HEK293 (cell line): ENCODE data around the gene NEK10.

Experiments
- CTCF ChIA-PET: fragments of 350-600 bp; formaldehyde crosslinking; extraction: SDS; loops from one replicate; lab custom pipeline; 2021; ENCODE audit warnings: antibody characterized with exemption; lab: Yijun Ruan, JAX
- POLR2A ChIA-PET: fragments of 300-600 bp; formaldehyde crosslinking; extraction: SDS; loops from one replicate; lab custom pipeline; 2020; ENCODE audit warnings: antibody characterized with exemption, inconsistent platforms; lab: Yijun Ruan, JAX
- H3K27ac ChIP-seq: fragments of 200-500 bp; sonication (Bioruptor generic); 2 replicates; pipeline ENCODE4 v1.5.1; 2014; ENCODE audit warnings: low read depth, low read length, control low read depth, inconsistent platforms; ENCODE audit errors: extremely low read depth
- H3K36me3 ChIP-seq, 2 experiments: fragments of 200-500 bp in 1 of 2; sonication (Bioruptor generic) in 1 of 2; 1 replicate in 1 of 2; 2 replicates in 1 of 2; pipeline ENCODE4 v1.5.1; 2014 to 2017; ENCODE audit warnings: inconsistent platforms in 2 of 2, low read length in 2 of 2; ENCODE audit not compliant: control insufficient read depth in 2 of 2, insufficient read depth in 1 of 2
- H3K4me1 ChIP-seq: fragments of 200-500 bp; sonication (Bioruptor generic); 2 replicates; pipeline ENCODE4 v1.5.1; 2014; ENCODE audit warnings: mild to moderate bottlenecking, low read length, inconsistent platforms; ENCODE audit not compliant: control insufficient read depth, insufficient read depth
- H3K4me3 ChIP-seq: 2 replicates; pipeline ENCODE4 v1.5.1; 2011; ENCODE audit warnings: low read depth, mild to moderate bottlenecking, control low read depth, low read length, moderate library complexity
- H3K9me3 ChIP-seq: fragments of 200-500 bp; sonication (Bioruptor generic); 2 replicates; pipeline ENCODE4 v1.5.1; 2014; ENCODE audit warnings: low read depth, low read length, inconsistent platforms; ENCODE audit not compliant: control insufficient read depth, insufficient read depth
- BCL11B ChIP-seq: fragments of 450-650 bp; formaldehyde crosslinking; IDR thresholded peaks from 2 replicates; pipeline ENCODE4 v1.5.1; 2016; ENCODE audit warnings: low read depth, missing biosample characterization, missing genetic modification characterization
- CTCF ChIP-seq: fragments of 450-650 bp; formaldehyde crosslinking; IDR thresholded peaks from 2 replicates; pipeline ENCODE4 v1.5.1; 2016; ENCODE audit warnings: missing biosample characterization, missing genetic modification characterization
- INSM2 ChIP-seq: fragments of 450-650 bp; formaldehyde crosslinking; IDR thresholded peaks from 2 replicates; pipeline ENCODE4 v1.5.1; 2016; ENCODE audit warnings: missing biosample characterization, missing genetic modification characterization
- KLF7 ChIP-seq: fragments of 450-650 bp; formaldehyde crosslinking; IDR thresholded peaks from 2 replicates; pipeline ENCODE4 v1.5.1; 2016; ENCODE audit warnings: missing biosample characterization, missing genetic modification characterization, borderline replicate concordance
- MEIS1 ChIP-seq: sonication (generic); formaldehyde crosslinking; IDR thresholded peaks from 2 replicates; pipeline ENCODE4 v1.8.1; 2022; ENCODE audit warnings: missing genetic modification reagents, mild to moderate bottlenecking, borderline replicate concordance
- SCRT1 ChIP-seq: fragments of 450-650 bp; formaldehyde crosslinking; IDR thresholded peaks from 2 replicates; pipeline ENCODE4 v1.5.1; 2016; ENCODE audit warnings: missing biosample characterization, missing genetic modification characterization, borderline replicate concordance
- ZNF169 ChIP-seq: fragments of 450-650 bp; formaldehyde crosslinking; IDR thresholded peaks from 2 replicates; pipeline ENCODE4 v1.5.1; 2016; ENCODE audit warnings: missing biosample characterization, missing genetic modification characterization
- ZNF23 ChIP-seq: fragments of 450-650 bp; formaldehyde crosslinking; IDR thresholded peaks from 2 replicates; pipeline ENCODE4 v1.5.1; 2016; ENCODE audit warnings: missing biosample characterization, missing genetic modification characterization, borderline replicate concordance
- ZNF26 ChIP-seq: fragments of 450-650 bp; formaldehyde crosslinking; IDR thresholded peaks from 2 replicates; pipeline ENCODE4 v1.5.1; 2016; ENCODE audit warnings: missing biosample characterization, missing genetic modification characterization
- ZNF280C ChIP-seq: fragments of 450-650 bp; formaldehyde crosslinking; IDR thresholded peaks from 2 replicates; pipeline ENCODE4 v1.5.1; 2016; ENCODE audit warnings: missing biosample characterization, missing genetic modification characterization
- ZNF292 ChIP-seq: fragments of 450-650 bp; formaldehyde crosslinking; IDR thresholded peaks from 2 replicates; pipeline ENCODE4 v1.5.1; 2016; ENCODE audit warnings: low read depth, missing biosample characterization, missing genetic modification characterization, borderline replicate concordance
- ZNF561 ChIP-seq: fragments of 450-650 bp; IDR thresholded peaks from 2 replicates; pipeline ENCODE4 v1.5.1; 2018; ENCODE audit warnings: missing biosample characterization, missing genetic modification characterization, borderline replicate concordance
- ZNF600 ChIP-seq: fragments of 450-650 bp; formaldehyde crosslinking; IDR thresholded peaks from 2 replicates; pipeline ENCODE4 v1.5.1; 2016; ENCODE audit warnings: missing biosample characterization, missing genetic modification characterization
- ZNF658 ChIP-seq: fragments of 450-650 bp; formaldehyde crosslinking; IDR thresholded peaks from 2 replicates; pipeline ENCODE4; 2016; ENCODE audit warnings: missing biosample characterization, missing genetic modification characterization
- ZNF776 ChIP-seq: fragments of 450-650 bp; formaldehyde crosslinking; IDR thresholded peaks from 2 replicates; pipeline ENCODE4 v1.5.0; 2017; ENCODE audit warnings: missing biosample characterization, missing genetic modification characterization, borderline replicate concordance
- ZNF791 ChIP-seq: fragments of 450-650 bp; formaldehyde crosslinking; IDR thresholded peaks from 2 replicates; pipeline ENCODE4 v1.5.1; 2016; ENCODE audit warnings: missing biosample characterization, missing genetic modification characterization
- TF ChIP-seq, protein P1 (sequence below): fragments of 450-650 bp; formaldehyde crosslinking; IDR thresholded peaks from 2 replicates; pipeline ENCODE4 v1.5.1; 2016; ENCODE audit warnings: missing biosample characterization, missing genetic modification characterization

Gene NEK10

GRCh38 chr3:27349832-27350231, 19.4 kb downstream of the NEK10 start:
- Histone ChIP-seq H3K9me3 (no peaks in the 10 kb centered on the region), H3K4me3 (no peak overlapping the region), H3K27ac (no peak overlapping the region), H3K4me1 (no peaks in the 10 kb centered on the region), H3K36me3 (no peaks in the 10 kb centered on the region)
- TF ChIP-seq KLF7 (tag by site-specific recombination): no peak
- ChIA-PET CTCF (no interaction called here), POLR2A (interaction anchor here (0.6 kb wide), 1 partner anchor 24 kb away, joined by 3 read pairs; no protein-coding TSS in a partner anchor)

DNA sequence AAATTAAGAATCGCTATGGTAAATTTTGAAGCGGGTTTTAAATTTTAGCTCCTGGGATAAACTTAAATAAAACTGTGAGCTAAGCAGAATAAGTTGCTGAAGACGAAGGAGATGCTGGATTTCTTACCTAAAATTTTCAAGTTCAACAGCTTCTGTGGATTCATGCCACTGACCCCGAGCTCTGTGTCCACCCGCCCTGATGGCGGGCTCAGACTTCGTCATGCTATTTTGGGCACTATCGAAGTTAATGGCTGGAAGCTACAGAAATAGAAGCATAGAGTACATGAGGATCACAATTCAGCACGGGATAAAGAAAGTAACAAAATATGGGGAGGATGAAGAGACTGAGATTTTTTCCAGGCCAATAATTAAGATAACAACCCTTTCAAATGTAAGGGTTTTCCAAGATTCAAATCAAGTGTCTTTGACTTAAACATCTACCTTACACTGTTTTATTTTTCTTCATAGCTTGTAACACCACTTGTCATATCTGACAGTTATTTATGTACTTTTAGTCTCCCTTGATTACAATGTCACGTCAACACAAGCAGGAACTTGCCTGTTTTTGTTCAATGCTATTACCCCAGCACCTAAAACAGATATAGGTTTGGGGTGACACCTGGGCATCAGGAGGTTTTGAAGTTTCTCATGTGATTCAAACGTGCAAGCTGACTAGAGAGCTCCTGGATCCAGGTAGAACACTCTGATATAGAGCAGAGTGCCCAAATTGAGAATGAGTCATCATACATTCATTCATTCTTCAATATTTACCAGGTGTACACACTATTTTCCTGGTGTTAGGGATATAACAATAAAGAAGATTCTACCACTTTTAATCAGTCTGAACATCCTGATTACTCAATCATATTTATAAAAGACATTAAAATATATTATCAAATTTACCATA, 23.0 kb downstream of the NEK10 start:
- TF ChIP-seq ZNF169 (tag by site-specific recombination) (no peak), ZNF292 (tag by site-specific recombination) (no peak), ZNF776 (tag by site-specific recombination) (no peak), BCL11B (tag by site-specific recombination) (no peak), ZNF791 (tag by site-specific recombination) (no peak), SCRT1 (no peak), ZNF23 (tag by site-specific recombination) (no peak), ZNF280C (tag by site-specific recombination) (no peak), ZNF658 (tag by site-specific recombination) (no peak), INSM2 (tag by site-specific recombination) (no peak), MEIS1 (CRISPR knock-in tag) (no peak), CTCF (tag by site-specific recombination) (no peak), ZNF561 (tag by site-specific recombination) (no peak)
- ChIA-PET CTCF (interaction anchor here (0.7 to 1.3 kb wide), 2 partner anchors 9 to 335 kb away, joined by 3 read pairs; no protein-coding TSS in a partner anchor), POLR2A (no interaction called here)
- Histone ChIP-seq H3K9me3 (no peaks in the 10 kb centered on the region), H3K27ac (no peak overlapping the region), H3K36me3 (no peaks in the 10 kb centered on the region), H3K4me3 (no peak overlapping the region), H3K4me1 (no peaks in the 10 kb centered on the region)

DNA sequence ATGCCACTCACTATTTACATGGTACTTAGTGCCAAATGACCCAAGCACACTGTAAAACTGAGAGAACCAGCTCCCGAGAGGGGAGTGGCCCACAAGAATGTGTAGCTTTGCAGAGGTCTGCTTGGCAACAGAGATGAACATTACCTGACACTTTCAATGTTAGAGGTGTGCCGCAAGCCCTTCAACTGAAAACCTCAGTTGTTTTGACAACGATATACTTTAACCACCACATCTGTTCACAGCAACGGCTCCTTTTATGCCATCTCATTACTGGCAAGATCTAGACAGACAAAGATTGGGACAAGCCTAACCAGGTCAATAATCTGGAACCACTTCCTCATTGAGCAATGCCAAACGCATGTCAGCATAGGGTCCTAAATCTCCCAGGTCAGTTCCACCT, 23.7 kb downstream of the NEK10 start:
- POLR2A ChIA-PET: no interaction called here
- CTCF ChIA-PET: interaction anchor here (1.3 kb wide), 1 partner anchor 336 kb away, joined by 3 read pairs; no protein-coding TSS in a partner anchor
- TF ChIP-seq, protein P1, sequence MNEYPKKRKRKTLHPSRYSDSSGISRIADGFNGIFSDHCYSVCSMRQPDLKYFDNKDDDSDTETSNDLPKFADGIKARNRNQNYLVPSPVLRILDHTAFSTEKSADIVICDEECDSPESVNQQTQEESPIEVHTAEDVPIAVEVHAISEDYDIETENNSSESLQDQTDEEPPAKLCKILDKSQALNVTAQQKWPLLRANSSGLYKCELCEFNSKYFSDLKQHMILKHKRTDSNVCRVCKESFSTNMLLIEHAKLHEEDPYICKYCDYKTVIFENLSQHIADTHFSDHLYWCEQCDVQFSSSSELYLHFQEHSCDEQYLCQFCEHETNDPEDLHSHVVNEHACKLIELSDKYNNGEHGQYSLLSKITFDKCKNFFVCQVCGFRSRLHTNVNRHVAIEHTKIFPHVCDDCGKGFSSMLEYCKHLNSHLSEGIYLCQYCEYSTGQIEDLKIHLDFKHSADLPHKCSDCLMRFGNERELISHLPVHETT (tag by site-specific recombination): no peak
- TF ChIP-seq ZNF600 (tag by site-specific recombination) (no peak), ZNF26 (no peak)
- no peak overlapping the region for H3K4me3 ChIP-seq
- H3K4me1 ChIP-seq: no peaks in the 10 kb centered on the region
- no peak overlapping the region for H3K27ac ChIP-seq
- no peaks in the 10 kb centered on the region for H3K9me3 ChIP-seq
- no peaks in the 10 kb centered on the region for H3K36me3 ChIP-seq
